SH-SY5Y (cell line): ENCODE results near the gene DAB2IP.

Source experiments
- GATA2 ChIP-seq: IDR thresholded peaks from 2 replicates; pipeline ENCODE4 v1.6.1; 2011; ENCODE audit warnings: mild to moderate bottlenecking, low read depth, low read length
- GATA3 ChIP-seq: IDR thresholded peaks from 2 replicates; pipeline ENCODE4 v1.6.1; 2011; ENCODE audit warnings: low read depth, mild to moderate bottlenecking, low read length, moderate library complexity

DNA sequence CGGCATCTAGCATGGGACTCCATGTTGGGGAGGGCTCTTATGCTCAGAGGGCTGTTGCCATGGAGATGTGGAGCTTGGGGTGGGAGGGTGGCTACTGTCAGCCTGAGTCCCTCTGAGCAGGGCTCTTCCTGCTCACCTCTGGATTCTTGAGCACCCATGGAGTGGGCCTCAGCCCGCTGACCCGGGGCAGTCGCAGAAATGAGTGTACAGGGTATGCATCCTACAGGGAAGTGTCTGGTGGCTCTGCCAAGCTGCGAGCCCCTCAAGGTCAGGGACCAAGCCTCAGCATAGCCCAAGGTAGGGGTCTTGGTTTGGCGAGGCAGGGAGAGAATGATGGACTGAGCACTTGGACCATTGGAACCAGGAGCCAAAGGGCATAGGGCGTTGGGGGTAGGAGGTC is 104.1 kb downstream of the DAB2IP start:
- TF ChIP-seq GATA2 (no peak), GATA3 (no peak)
